NCI-H1105 treated with DMSO at 0.1 percent for 48 hours (cell line): ENCODE results near the gene FAM187B.

Source experiments
- DNase-seq: peaks from one replicate; lab custom pipeline; 2025; lab: John Stamatoyannopoulos, UW

Gene FAM187B

GRCh38 chr19:35178701-35179100 lies 49.8 kb downstream of the FAM187B start:
- DNase-seq, result no peak

DNA sequence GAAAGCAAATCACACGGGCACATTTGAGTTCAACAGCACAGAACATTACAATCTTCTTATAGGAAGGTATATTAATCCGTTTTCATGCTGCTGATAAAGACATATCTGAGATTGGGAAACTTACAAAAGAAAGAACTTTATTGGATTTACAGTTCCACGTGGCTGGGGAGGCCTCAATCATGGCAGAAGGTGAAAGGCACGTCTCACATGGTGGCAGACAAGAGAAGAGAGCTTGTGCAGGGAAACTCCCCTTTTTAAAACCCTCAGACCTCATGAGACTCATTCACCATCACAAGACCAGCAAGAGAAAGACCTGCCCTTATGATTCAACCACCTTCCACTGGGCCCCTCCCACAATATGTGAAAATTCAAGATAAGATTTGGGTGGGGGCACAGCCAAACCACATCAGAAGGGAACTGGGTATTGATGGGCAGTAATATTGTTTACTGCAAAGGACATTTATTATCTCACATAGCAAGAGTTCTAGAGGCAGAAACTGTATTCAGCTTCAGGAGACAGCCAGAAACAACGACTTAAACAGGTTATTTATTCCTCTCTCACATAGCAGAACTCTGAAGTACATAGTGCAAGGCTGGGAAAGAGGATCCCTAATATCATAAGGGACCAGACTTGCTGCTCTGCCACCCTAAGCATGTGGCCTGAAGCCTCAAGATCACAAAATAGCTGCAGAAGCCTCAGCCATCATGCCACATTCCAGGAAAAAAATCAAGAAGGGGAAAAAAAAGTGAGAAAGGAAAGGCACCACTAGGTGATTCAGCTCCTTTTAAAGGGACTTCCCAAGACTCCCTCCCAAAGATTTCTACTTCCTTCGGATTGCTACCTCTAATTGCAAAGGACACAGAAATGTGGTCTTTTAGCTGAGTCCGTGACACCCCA lies 50.9 kb downstream of the FAM187B start:
- DNase-seq, result no peak

GRCh38 chr19:35176181-35176570 lies 52.4 kb downstream of the FAM187B start:
- no peak for DNase-seq
